ES-I3 (cell line): ENCODE data around the gene DISC1.

Experiments used
- H3K36me3 ChIP-seq: 2 replicates; pipeline ENCODE4 v1.6.1; 2013; ENCODE audit warnings: mild to moderate bottlenecking, low read length, control low read depth, moderate library complexity; ENCODE audit not compliant: insufficient read depth
- H3K4me1 ChIP-seq: 2 replicates; pipeline ENCODE4 v1.6.1; 2013; ENCODE audit warnings: mild to moderate bottlenecking, control low read depth, low read length; ENCODE audit not compliant: insufficient read depth
- H3K9ac ChIP-seq: 2 replicates; pipeline ENCODE4 v1.6.1; 2013; ENCODE audit warnings: low read depth, mild to moderate bottlenecking, low read length, moderate library complexity
- H3K9me3 ChIP-seq: 2 replicates; pipeline ENCODE4 v1.6.1; 2013; ENCODE audit warnings: mild to moderate bottlenecking, low read length, moderate library complexity; ENCODE audit not compliant: control insufficient read depth, insufficient read depth

The DISC1 gene

GRCh38 chr1:232057896-232058274 is 431.3 kb downstream of the DISC1 start:
- Histone ChIP-seq H3K36me3 (no peaks in the 10 kb centered on the region), H3K9me3 (no peaks in the 10 kb centered on the region; the same call in 1 of the 2 replicates), H3K9ac (no peak overlapping the region), H3K4me1 (peaks cover 16% of the 10 kb centered on the region)

- Histone ChIP-seq H3K9me3 (no peaks in the 10 kb centered on the region), H3K4me1 (peaks cover 16% of the 10 kb centered on the region), H3K9ac (no peak overlapping the region), H3K36me3 (no peaks in the 10 kb centered on the region)
These were observed 433.3 kb downstream of the DISC1 start for GRCh38 chr1:232059726-232060374.

GRCh38 chr1:232062967-232063366 is 436.4 kb downstream of the DISC1 start:
- H3K9ac ChIP-seq = no peak overlapping the region
- no peaks in the 10 kb centered on the region for H3K9me3 ChIP-seq
- H3K4me1 ChIP-seq = peaks cover 9% of the 10 kb centered on the region
- H3K36me3 ChIP-seq = no peaks in the 10 kb centered on the region

GRCh38 chr1:232066521-232066920 is 439.9 kb downstream of the DISC1 start:
- 0 out of 2 replicates have a peak, but pooled peaks cover 2% of the 10 kb centered on the region for H3K9me3 ChIP-seq
- no peaks in the 10 kb centered on the region for H3K36me3 ChIP-seq
- no peaks in the 10 kb centered on the region; the same call in 1 of the 2 replicates for H3K4me1 ChIP-seq
- no peak overlapping the region for H3K9ac ChIP-seq

GRCh38 chr1:232074265-232074664 is 447.7 kb downstream of the DISC1 start:
- Histone ChIP-seq H3K36me3 (no peaks in the 10 kb centered on the region; the same call in 1 of the 2 replicates), H3K9ac (no peak overlapping the region), H3K9me3 (0 out of 2 replicates have a peak, but pooled peaks cover 2% of the 10 kb centered on the region), H3K4me1 (no peaks in the 10 kb centered on the region)

- Histone ChIP-seq H3K9me3 (no peaks in the 10 kb centered on the region), H3K4me1 (no peaks in the 10 kb centered on the region), H3K9ac (no peak overlapping the region), H3K36me3 (no peaks in the 10 kb centered on the region; the same call in 1 of the 2 replicates)
These were observed 451.2 kb downstream of the DISC1 start for GRCh38 chr1:232077809-232078208.

- H3K36me3 ChIP-seq = no peaks in the 10 kb centered on the region
- no peaks in the 10 kb centered on the region for H3K4me1 ChIP-seq
- no peak overlapping the region for H3K9ac ChIP-seq
- H3K9me3 ChIP-seq = no peaks in the 10 kb centered on the region
These were observed 458.1 kb downstream of the DISC1 start for GRCh38 chr1:232084584-232085223.

GRCh38 chr1:232090816-232091215 is 464.2 kb downstream of the DISC1 start:
- H3K9ac ChIP-seq = no peak overlapping the region
- no peaks in the 10 kb centered on the region for H3K4me1 ChIP-seq
- H3K36me3 ChIP-seq = no peaks in the 10 kb centered on the region
- H3K9me3 ChIP-seq = no peaks in the 10 kb centered on the region
